Right lobe of liver (tissue), 4 donors: ENCODE data around the gene TNFAIP1.
"Not testable (repeated sequence)": the region's sequence is repeated elsewhere in the genome, so short reads cannot be mapped to it uniquely, and the experiment has no call there.

ENCODE experiments used
- CTCF ChIP-seq, 4 donors: fragments of 200-600 bp in 3 of 4; fragments of 450-650 bp in 1 of 4; IDR thresholded peaks; one replicate each; pipeline versions ENCODE4 v1.5.1 to v1.8.0; 2016 to 2022; ENCODE audit warnings: antibody characterized with exemption in 4 of 4, mild to moderate bottlenecking in 2 of 4
- POLR2A ChIP-seq: fragments of 450-650 bp; IDR thresholded peaks from one replicate; pipeline ENCODE4 v1.6.1; 2017; ENCODE audit warnings: antibody characterized with exemption, mild to moderate bottlenecking
- donor health status: DM: no; HTN: no; CAD: no.
- donor health status: DM: no; HTN: no; CAD: no.
- donor health status: DM: no; HTN: yes; CAD: no.

- TF ChIP-seq CTCF (IDR thresholded peaks at IDR 0.05); POLR2A: not testable (repeated sequence)
Observed at GRCh38 chr17:28338769-28339212, 3.2 kb downstream of the TNFAIP1 start.
